ENCODE data around the gene KCNK6.

The KCNK6 gene

GRCh38 chr19:38307076-38307475 lies 12.6 kb upstream of the KCNK6 start:
- Histone ChIP-seq H3K27me3 (replicated peaks in 2 of 5; ENCODE audit: control insufficient read depth in 4 of 5, insufficient read depth in 5 of 5, low read length in 4 of 5) (no peaks in the 10 kb centered on the region), H3K27ac (ENCODE audit: insufficient read depth in 1 of 2, low read depth in 1 of 2, low read length in 2 of 2, poor library complexity in 1 of 2, severe bottlenecking in 2 of 2) (no peak overlapping the region), H3K36me3 (ENCODE audit: control insufficient read depth in 4 of 4, insufficient read depth in 4 of 4, low read length in 3 of 4) (peaks cover 0 to 38% (median 18%) of the 10 kb centered on the region in 4 experiments), H3K9me3 (ENCODE audit: control extremely low read depth in 1 of 5, control insufficient read depth in 4 of 5, insufficient read depth in 2 of 5, low read depth in 1 of 5, low read length in 4 of 5) (peaks cover 0 to 1% (median 0%) of the 10 kb centered on the region in 5 experiments), H3K4me3 (ENCODE audit: control insufficient read depth in 1 of 7, extremely low read depth in 1 of 7, insufficient read depth in 4 of 7, low read depth in 2 of 7, low read length in 6 of 7) (no peak overlapping the region), H3K4me1 (ENCODE audit: control extremely low read depth in 1 of 4, control insufficient read depth in 4 of 4, insufficient read depth in 4 of 4, low read length in 3 of 4) (peaks cover 0 to 10% (median 8%) of the 10 kb centered on the region in 4 experiments)
- WGBS (ENCODE audit: insufficient coverage), result 97% methylated on average over 4 of the region's 4 CpGs
- POLR2A ChIA-PET, result no interaction called here
- no peak for DNase-seq
- CTCF ChIA-PET, result no interaction called here

GRCh38 chr19:38307597-38307996 lies 12.0 kb upstream of the KCNK6 start:
- 96% methylated on average over 8 of the region's 8 CpGs for WGBS (ENCODE audit: insufficient coverage)
- Histone ChIP-seq H3K27me3 (replicated peaks in 2 of 5; ENCODE audit: control insufficient read depth in 4 of 5, insufficient read depth in 5 of 5, low read length in 4 of 5) (no peaks in the 10 kb centered on the region), H3K27ac (ENCODE audit: insufficient read depth in 1 of 2, low read depth in 1 of 2, low read length in 2 of 2, poor library complexity in 1 of 2, severe bottlenecking in 2 of 2) (no peak overlapping the region), H3K4me3 (ENCODE audit: control insufficient read depth in 1 of 7, extremely low read depth in 1 of 7, insufficient read depth in 4 of 7, low read depth in 2 of 7, low read length in 6 of 7) (no peak overlapping the region), H3K9me3 (ENCODE audit: control extremely low read depth in 1 of 5, control insufficient read depth in 4 of 5, insufficient read depth in 2 of 5, low read depth in 1 of 5, low read length in 4 of 5) (peaks cover 0 to 1% (median 0%) of the 10 kb centered on the region in 5 experiments), H3K4me1 (ENCODE audit: control extremely low read depth in 1 of 4, control insufficient read depth in 4 of 4, insufficient read depth in 4 of 4, low read length in 3 of 4) (peaks cover 0 to 13% (median 8%) of the 10 kb centered on the region in 4 experiments), H3K36me3 (ENCODE audit: control insufficient read depth in 4 of 4, insufficient read depth in 4 of 4, low read length in 3 of 4) (peaks cover 0 to 38% (median 18%) of the 10 kb centered on the region in 4 experiments)
- DNase-seq, result no peak
- ChIA-PET POLR2A (no interaction called here), CTCF (no interaction called here)

- ChIA-PET CTCF (no interaction called here), POLR2A (no interaction called here)
- Histone ChIP-seq H3K4me3 (ENCODE audit: control insufficient read depth in 1 of 7, extremely low read depth in 1 of 7, insufficient read depth in 4 of 7, low read depth in 2 of 7, low read length in 6 of 7) (no peak overlapping the region), H3K4me1 (ENCODE audit: control extremely low read depth in 1 of 4, control insufficient read depth in 4 of 4, insufficient read depth in 4 of 4, low read length in 3 of 4) (peaks cover 0 to 15% (median 8%) of the 10 kb centered on the region in 4 experiments), H3K27me3 (replicated peaks in 2 of 5; ENCODE audit: control insufficient read depth in 4 of 5, insufficient read depth in 5 of 5, low read length in 4 of 5) (no peaks in the 10 kb centered on the region), H3K36me3 (ENCODE audit: control insufficient read depth in 4 of 4, insufficient read depth in 4 of 4, low read length in 3 of 4) (peaks cover 0 to 38% (median 18%) of the 10 kb centered on the region in 4 experiments), H3K27ac (ENCODE audit: insufficient read depth in 1 of 2, low read depth in 1 of 2, low read length in 2 of 2, poor library complexity in 1 of 2, severe bottlenecking in 2 of 2) (no peak overlapping the region), H3K9me3 (ENCODE audit: control extremely low read depth in 1 of 5, control insufficient read depth in 4 of 5, insufficient read depth in 2 of 5, low read depth in 1 of 5, low read length in 4 of 5) (no peaks in the 10 kb centered on the region)
- no peak for DNase-seq
- 98% methylated on average over 6 of the region's 12 CpGs for WGBS (ENCODE audit: insufficient coverage)
These were observed 11.5 kb upstream of the KCNK6 start for GRCh38 chr19:38308006-38308766.

- Histone ChIP-seq H3K36me3 (ENCODE audit: control insufficient read depth in 4 of 4, insufficient read depth in 4 of 4, low read length in 3 of 4) (peaks cover 0 to 38% (median 18%) of the 10 kb centered on the region in 4 experiments), H3K4me1 (ENCODE audit: control extremely low read depth in 1 of 4, control insufficient read depth in 4 of 4, insufficient read depth in 4 of 4, low read length in 3 of 4) (peaks cover 0 to 15% (median 1%) of the 10 kb centered on the region in 4 experiments), H3K27me3 (replicated peaks in 2 of 5; ENCODE audit: control insufficient read depth in 4 of 5, insufficient read depth in 5 of 5, low read length in 4 of 5) (no peaks in the 10 kb centered on the region), H3K27ac (ENCODE audit: insufficient read depth in 1 of 2, low read depth in 1 of 2, low read length in 2 of 2, poor library complexity in 1 of 2, severe bottlenecking in 2 of 2) (no peak overlapping the region), H3K4me3 (ENCODE audit: control insufficient read depth in 1 of 7, extremely low read depth in 1 of 7, insufficient read depth in 4 of 7, low read depth in 2 of 7, low read length in 6 of 7) (no peak overlapping the region), H3K9me3 (ENCODE audit: control extremely low read depth in 1 of 5, control insufficient read depth in 4 of 5, insufficient read depth in 2 of 5, low read depth in 1 of 5, low read length in 4 of 5) (no peaks in the 10 kb centered on the region)
- 97% methylated on average over 20 of the region's 24 CpGs for WGBS (ENCODE audit: insufficient coverage)
- no peak for DNase-seq
- ChIA-PET POLR2A (no interaction called here), CTCF (interaction anchor here (1.2 to 2.8 kb wide), 2 partner anchors 28 to 64 kb away, joined by 3 to 8 read pairs; no protein-coding TSS in a partner anchor)
These were observed 10.6 kb upstream of the KCNK6 start for GRCh38 chr19:38308926-38309614.

GRCh38 chr19:38309615-38310278 lies 9.9 kb upstream of the KCNK6 start:
- no peak for DNase-seq
- no peaks in the 10 kb centered on the region for H3K27me3 ChIP-seq (replicated peaks in 2 of 5; ENCODE audit: control insufficient read depth in 4 of 5, insufficient read depth in 5 of 5, low read length in 4 of 5)
- H3K4me1 ChIP-seq (ENCODE audit: control extremely low read depth in 1 of 4, control insufficient read depth in 4 of 4, insufficient read depth in 4 of 4, low read length in 3 of 4), result peaks cover 0 to 16% (median under 1%) of the 10 kb centered on the region in 4 experiments
- 97% methylated on average over 3 of the region's 3 CpGs for WGBS (ENCODE audit: insufficient coverage)
- H3K9me3 ChIP-seq (ENCODE audit: control extremely low read depth in 1 of 5, control insufficient read depth in 4 of 5, insufficient read depth in 2 of 5, low read depth in 1 of 5, low read length in 4 of 5), result no peaks in the 10 kb centered on the region
- H3K36me3 ChIP-seq (ENCODE audit: control insufficient read depth in 4 of 4, insufficient read depth in 4 of 4, low read length in 3 of 4), result peaks cover 0 to 36% (median 18%) of the 10 kb centered on the region in 4 experiments
- no peak overlapping the region for H3K4me3 ChIP-seq (ENCODE audit: control insufficient read depth in 1 of 7, extremely low read depth in 1 of 7, insufficient read depth in 4 of 7, low read depth in 2 of 7, low read length in 6 of 7)
- CTCF ChIA-PET, result interaction anchor here (1.2 to 2.8 kb wide), 3 partner anchors 11 to 65 kb away, joined by 3 to 8 read pairs (median 3); no protein-coding TSS in a partner anchor
- POLR2A ChIA-PET, result no interaction called here
- no peak overlapping the region for H3K27ac ChIP-seq (ENCODE audit: insufficient read depth in 1 of 2, low read depth in 1 of 2, low read length in 2 of 2, poor library complexity in 1 of 2, severe bottlenecking in 2 of 2)

GRCh38 chr19:38310279-38310670 lies 9.4 kb upstream of the KCNK6 start:
- WGBS (ENCODE audit: insufficient coverage), result 100% methylated on average over 1 of the region's 2 CpGs
- H3K4me3 ChIP-seq (ENCODE audit: control insufficient read depth in 1 of 7, extremely low read depth in 1 of 7, insufficient read depth in 4 of 7, low read depth in 2 of 7, low read length in 6 of 7), result no peak overlapping the region
- ChIA-PET POLR2A (no interaction called here), CTCF (interaction anchor here (0.9 to 2.8 kb wide), 3 partner anchors 11 to 65 kb away, joined by 3 to 8 read pairs (median 3); no protein-coding TSS in a partner anchor)
- H3K27me3 ChIP-seq (replicated peaks in 2 of 5; ENCODE audit: control insufficient read depth in 4 of 5, insufficient read depth in 5 of 5, low read length in 4 of 5), result no peaks in the 10 kb centered on the region
- no peak for DNase-seq
- peaks cover 0 to 21% (median 4%) of the 10 kb centered on the region in 4 experiments for H3K4me1 ChIP-seq (ENCODE audit: control extremely low read depth in 1 of 4, control insufficient read depth in 4 of 4, insufficient read depth in 4 of 4, low read length in 3 of 4)
- no peak overlapping the region for H3K27ac ChIP-seq (ENCODE audit: insufficient read depth in 1 of 2, low read depth in 1 of 2, low read length in 2 of 2, poor library complexity in 1 of 2, severe bottlenecking in 2 of 2)
- H3K36me3 ChIP-seq (ENCODE audit: control insufficient read depth in 4 of 4, insufficient read depth in 4 of 4, low read length in 3 of 4), result peaks cover 0 to 32% (median 18%) of the 10 kb centered on the region in 4 experiments
- H3K9me3 ChIP-seq (ENCODE audit: control extremely low read depth in 1 of 5, control insufficient read depth in 4 of 5, insufficient read depth in 2 of 5, low read depth in 1 of 5, low read length in 4 of 5), result no peaks in the 10 kb centered on the region
